Heart left ventricle (tissue), 16 donors: Measurements from ENCODE around the gene TRAPPC2. TPM values are rescaled to one million over a fixed set of nuclear protein-coding genes. Genes with fewer than 3 reads are reported as not detected.

Experiments used
- ATAC-seq, 4 donors: fragments of 200-7000 bp; cut with Tn5 transposase; one replicate each; pipeline ENCODE4 v1.9.1; 2020 to 2022; ENCODE audit warnings: moderate library complexity in 4 of 4, mild to moderate bottlenecking in 3 of 4, moderate number of reproducible peaks in 1 of 4
- DNase-seq, 5 donors: peaks; one replicate each; pipeline ENCODE4 v3.0.0-alpha.2; 2020
- H3K27ac ChIP-seq, 12 donors: fragments of 200-600 bp; sonication (generic) in 4 of 12; one replicate each; pipeline versions ENCODE4 v1.5.0 to v1.8.0; 2016 to 2022; ENCODE audit warnings: mild to moderate bottlenecking in 2 of 12
- H3K27me3 ChIP-seq, 9 donors: fragments of 200-600 bp; sonication (generic) in 2 of 9; one replicate each; pipeline versions ENCODE4 v1.5.1 to v1.8.0; 2016 to 2022; ENCODE audit warnings: mild to moderate bottlenecking in 3 of 9
- H3K36me3 ChIP-seq, 9 donors: fragments of 200-600 bp; sonication (generic) in 2 of 9; one replicate each; pipeline versions ENCODE4 v1.5.0 to v1.8.0; 2018 to 2022; ENCODE audit warnings: mild to moderate bottlenecking in 2 of 9
- H3K4me1 ChIP-seq, 12 donors: fragments of 200-600 bp; sonication (generic) in 4 of 12; one replicate each; pipeline versions ENCODE4 v1.5.0 to v1.8.0; 2016 to 2022; ENCODE audit warnings: mild to moderate bottlenecking in 3 of 12
- H3K4me3 ChIP-seq, 12 donors: fragments of 200-600 bp; sonication (generic) in 4 of 12; one replicate each; pipeline versions ENCODE4 v1.5.0 to v1.8.0; 2017 to 2022; ENCODE audit warnings: mild to moderate bottlenecking in 9 of 12, moderate library complexity in 4 of 12
- H3K9me3 ChIP-seq, 12 donors: fragments of 200-600 bp; sonication (generic) in 4 of 12; one replicate each; pipeline versions ENCODE4 v1.5.0 to v1.8.0; 2016 to 2022; ENCODE audit warnings: mild to moderate bottlenecking in 1 of 12
- POLR2A ChIP-seq, 2 donors: fragments of 450-650 bp; IDR thresholded peaks; one replicate each; pipeline ENCODE4 v1.6.1; 2017; ENCODE audit warnings: antibody characterized with exemption in 2 of 2, mild to moderate bottlenecking in 2 of 2, moderate library complexity in 2 of 2
- WGBS, 4 donors: extraction: QIAGEN DNeasy Blood & Tissue Kit in 2 of 4; methylation state at CpG; one replicate each; pipeline versions ENCODE4 v1.1.5 to v1.1.7; 2013 to 2018; 5-methylcytosine and 5-hydroxymethylcytosine counted together
- intact Hi-C, 10 donors: fragments of 100-400 bp; cut with DNase I; formaldehyde crosslinking; loops; one replicate each; pipeline versions ENCODE4 v1.11.1 to v1.14.2; 2022
- polyA plus RNA-seq, 2 donors: library from polyadenylated mRNA; stranded (reverse); fragments of 200-250 nt; gene quantifications; one replicate each; pipeline ENCODE4 v1.2.3, GENCODE V29; 2013
- total RNA-seq, 9 donors: library from RNA; depleted of rRNA in 2 of 9; stranded (reverse); fragments of >200 nt in 2 of 9; fragmentation: NEBNext Ultra II Directional in 3 of 9; extraction: Animal tissue kit (Norgen Biotek cat#: 25700) in 3 of 9; gene quantifications; one replicate each; pipeline versions ENCODE4 v1.1.0 to v1.2.4, GENCODE V29; 2016 to 2023
- TF ChIP-seq, protein P1 (sequence below), 12 donors: fragments of 200-600 bp; sonication (generic) in 4 of 12; IDR thresholded peaks; one replicate each; pipeline versions ENCODE4 v1.5.0 to v1.8.0; 2018 to 2022; ENCODE audit warnings: antibody characterized with exemption in 12 of 12, mild to moderate bottlenecking in 5 of 12
- donor health status: ischemic (EF 13 %, LVEDD 7.1; RV severe dilation, severe dysfunction).
- donor health status: healthy with polysubstance abuse.
- donor health status: DM: no; HTN: yes; CAD: no.
- donor health status: DM: no; HTN: no; CAD: no.
- donor health status: ischemic (EF 25% LVEDD 6.9; RV normal size, moderate dysfunction).
- donor health status: ischemic (EF 25% LVEDD 5.7; RV mildly dilated, moderate dysfunction).
- donor health status: healthy.
- donor health status: DM: yes; HTN: yes; CAD: no.
- donor health status: ischemic (EF 35%, LVEDD 5.7; RV mildly dilated, moderate dysfunction).
- donor health status: nonischemic (EF 11% LVEDD 7.7; RV severe dilation, severe dysfunction).
- donor health status: DM: yes; HTN: yes; CAD: no.
- donor health status: PGD.
- donor health status: ischemic (EF 29% LVEDD 5.4; RV normal size, mild dysfunction).
- donor health status: nonischemic (EF 23%, LVEDD 6.1; RV moderate dilation, normal function).

The TRAPPC2 gene
- total and polyA plus RNA-seq, 11 donors, result 3.5 to 11.1 (median 5.2) TPM

- ATAC-seq (no peak), DNase-seq (no peak)
- Histone ChIP-seq H3K27me3 (peaks cover 0 to 54% (median 0%) of the 10 kb centered on the region in 9 donors), H3K4me3 (peak overlapping the region; percentile 39 to 87 (median 72)), H3K27ac (peak overlapping the region; percentile 87 to 96 (median 92)), H3K4me1 (peaks cover 0 to 45% (median 24%) of the 10 kb centered on the region in 12 donors), H3K9me3 (no peaks in the 10 kb centered on the region), H3K36me3 (no peaks in the 10 kb centered on the region)
- intact Hi-C loops, result loop anchor here in 3 of 10 donors (2.0 to 5.0 kb wide), 2 partner anchors 43 to 45 kb away; partner anchors contain the start of genes OFD1 (in 3 of the 3) and TRAPPC2 (in 3 of the 3)
- no peak for TF ChIP-seq POLR2A (IDR thresholded peaks at IDR 0.05)
- TF ChIP-seq, protein P1, sequence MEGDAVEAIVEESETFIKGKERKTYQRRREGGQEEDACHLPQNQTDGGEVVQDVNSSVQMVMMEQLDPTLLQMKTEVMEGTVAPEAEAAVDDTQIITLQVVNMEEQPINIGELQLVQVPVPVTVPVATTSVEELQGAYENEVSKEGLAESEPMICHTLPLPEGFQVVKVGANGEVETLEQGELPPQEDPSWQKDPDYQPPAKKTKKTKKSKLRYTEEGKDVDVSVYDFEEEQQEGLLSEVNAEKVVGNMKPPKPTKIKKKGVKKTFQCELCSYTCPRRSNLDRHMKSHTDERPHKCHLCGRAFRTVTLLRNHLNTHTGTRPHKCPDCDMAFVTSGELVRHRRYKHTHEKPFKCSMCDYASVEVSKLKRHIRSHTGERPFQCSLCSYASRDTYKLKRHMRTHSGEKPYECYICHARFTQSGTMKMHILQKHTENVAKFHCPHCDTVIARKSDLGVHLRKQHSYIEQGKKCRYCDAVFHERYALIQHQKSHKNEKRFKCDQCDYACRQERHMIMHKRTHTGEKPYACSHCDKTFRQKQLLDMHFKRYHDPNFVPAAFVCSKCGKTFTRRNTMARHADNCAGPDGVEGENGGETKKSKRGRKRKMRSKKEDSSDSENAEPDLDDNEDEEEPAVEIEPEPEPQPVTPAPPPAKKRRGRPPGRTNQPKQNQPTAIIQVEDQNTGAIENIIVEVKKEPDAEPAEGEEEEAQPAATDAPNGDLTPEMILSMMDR (IDR thresholded peaks at IDR 0.05), result no peak
- WGBS, 4 donors, result 0 to 13% (median 5%) methylated on average over 16 of the region's 16 CpGs
These were observed 44.6 kb downstream of the TRAPPC2 start for GRCh38 chrX:13689741-13690211.

DNA sequence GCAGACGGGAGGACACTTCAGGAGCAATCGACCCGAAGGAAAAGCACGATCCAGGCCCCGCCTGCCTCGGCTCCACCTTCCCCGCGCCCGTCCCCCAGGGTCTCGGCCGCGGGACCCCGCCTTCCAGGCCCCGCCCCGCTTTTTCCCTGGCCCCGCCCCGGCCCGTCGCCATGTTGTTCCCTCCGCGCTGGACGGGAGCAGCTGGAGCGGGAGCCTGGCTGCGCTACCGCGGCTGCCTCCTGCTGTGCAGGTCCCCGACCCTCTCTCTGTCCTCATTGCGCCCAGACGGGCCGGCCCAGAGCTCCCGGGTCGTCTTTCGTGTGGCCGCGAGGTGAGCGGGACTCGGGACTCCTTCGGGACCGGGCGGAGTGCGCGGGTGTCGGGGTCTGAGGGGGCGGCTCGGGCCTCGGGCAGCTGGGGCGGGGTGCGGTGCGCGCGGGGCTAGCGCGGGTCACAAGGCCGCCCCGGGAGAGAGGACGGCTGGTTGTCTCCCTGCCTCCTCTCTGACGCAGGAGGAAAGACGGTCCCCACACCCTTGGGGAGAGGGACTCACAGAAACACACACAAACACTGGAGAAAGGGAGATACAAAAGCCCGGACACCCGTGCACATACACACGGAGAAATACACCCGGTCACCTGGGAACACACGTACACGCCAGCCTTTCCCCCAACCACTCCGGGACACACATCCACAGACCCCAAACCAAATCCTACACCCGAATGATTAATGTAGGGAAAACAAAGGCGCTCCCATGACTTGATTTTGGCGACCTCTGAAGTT, 45.3 kb downstream of the TRAPPC2 start, which contains the start of gene RAB9A:
Gene RAB9A, plus strand, starts transcription at position 171 of the 783 bp plus-strand sequence. CDS start 19,619 bp downstream, outside the sequence.
- H3K36me3 ChIP-seq, result no peaks in the 10 kb centered on the region
- H3K4me1 ChIP-seq, result peaks cover 0 to 39% (median 20%) of the 10 kb centered on the region in 12 donors
- H3K27ac ChIP-seq, result peak within 1 kb of the TSS; percentile 87 to 96 (median 92)
- intact Hi-C loops, result loop anchor here in 3 of 10 donors (2.0 to 5.0 kb wide), 2 partner anchors 43 to 46 kb away; partner anchors contain the start of genes OFD1 (in 3 of the 3) and TRAPPC2 (in 3 of the 3)
- 1 to 3% (median 1%) methylated on average over 44 to 68 of the region's 68 CpGs for WGBS, 4 donors
- peak; percentile 91 to 99 (median 98) for ATAC-seq
- H3K27me3 ChIP-seq, result peaks cover 0 to 51% (median 0%) of the 10 kb centered on the region in 9 donors
- no peaks in the 10 kb centered on the region for H3K9me3 ChIP-seq
- TF ChIP-seq, protein P1 (IDR thresholded peaks at IDR 0.05), result no peak
- peak; percentile 55 to 89 for TF ChIP-seq POLR2A (IDR thresholded peaks at IDR 0.05)
- H3K4me3 ChIP-seq, result peak within 1 kb of the TSS; percentile 39 to 87 (median 72)
- DNase-seq, result peak; percentile 88 to 91 (median 88)

DNA sequence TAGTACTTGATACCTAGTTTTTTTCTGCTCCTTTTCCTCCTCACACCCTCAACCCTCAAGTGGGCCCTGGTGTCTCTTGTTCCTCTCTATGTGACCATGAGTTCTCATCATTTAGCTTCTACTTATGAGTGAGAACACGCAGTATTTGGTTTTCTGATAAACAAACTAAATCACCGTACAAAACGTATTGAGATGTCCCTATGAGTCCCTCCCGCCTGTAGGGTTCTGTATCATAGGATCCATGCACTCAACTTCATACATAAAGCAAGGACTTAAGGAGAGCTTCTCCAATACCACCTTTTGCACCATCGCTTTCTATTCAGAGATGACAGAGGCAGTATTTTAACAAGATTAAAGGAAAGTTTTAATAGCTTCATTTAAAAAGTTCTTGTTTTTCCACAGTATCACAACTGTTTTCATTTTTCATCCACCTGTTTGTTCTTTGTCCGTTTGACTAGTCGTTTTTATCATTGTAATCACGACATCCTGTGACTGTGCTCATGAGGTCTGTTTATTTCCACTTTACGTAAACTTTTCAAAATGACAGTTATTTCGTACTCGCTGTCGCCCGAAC, 45.9 kb downstream of the TRAPPC2 start:
- intact Hi-C loops, result loop anchor here in 3 of 10 donors (2.0 to 5.0 kb wide), 2 partner anchors 44 to 46 kb away; partner anchors contain the start of genes OFD1 (in 3 of the 3) and TRAPPC2 (in 3 of the 3)

More for the DNA sequence above, 45.9 kb downstream of the TRAPPC2 start:
- H3K9me3 ChIP-seq, result no peaks in the 10 kb centered on the region
- H3K4me3 ChIP-seq, result peak overlapping the region; percentile 39 to 87 (median 72)
- H3K27me3 ChIP-seq, result peaks cover 0 to 46% (median 0%) of the 10 kb centered on the region in 9 donors
- H3K4me1 ChIP-seq, result peaks cover 0 to 32% (median 14%) of the 10 kb centered on the region in 12 donors
- H3K36me3 ChIP-seq, result no peaks in the 10 kb centered on the region
- no peak for DNase-seq
- 11 to 17% (median 14%) methylated on average over 13 of the region's 13 CpGs for WGBS, 4 donors
- H3K27ac ChIP-seq, result peak overlapping the region; percentile 87 to 96 (median 92)
- no peak for TF ChIP-seq POLR2A (IDR thresholded peaks at IDR 0.05)
- TF ChIP-seq, protein P1 (IDR thresholded peaks at IDR 0.05), result no peak
- ATAC-seq, result no peak
